Pancreas (tissue), 10 donors: ENCODE measurements around the gene CUX1. TPM values are rescaled to one million over a fixed set of nuclear protein-coding genes. Genes with fewer than 3 reads are reported as not detected.

Experiments
- ATAC-seq, 4 donors: fragments of 200-7000 bp; cut with Tn5 transposase; one replicate each; pipeline versions ENCODE4 v1.8.0 to v1.9.1; 2020; ENCODE audit warnings: mild to moderate bottlenecking in 4 of 4, moderate library complexity in 4 of 4
- DNase-seq, 6 donors: peaks; one replicate each; pipeline ENCODE4 v3.0.0-alpha.2; 2020
- FAIRE-seq: peaks from 2 replicates; lab custom pipeline; 2012; peaks lifted over from hg19 to GRCh38; lab: Jason Lieb, UNC
- H3K27ac ChIP-seq, 4 donors: fragments of 200-600 bp; sonication (generic); 1 replicate in 3 of 4; 2 replicates in 1 of 4; pipeline versions ENCODE4 v1.5.0 to v1.8.0; 2020
- H3K27me3 ChIP-seq, 4 donors: fragments of 200-600 bp; one replicate each; pipeline ENCODE4 v1.8.0; 2021
- H3K36me3 ChIP-seq, 3 donors: fragments of 200-600 bp; sonication (generic) in 1 of 3; one replicate each; pipeline versions ENCODE4 v1.5.0 to v1.8.0; 2020 to 2021
- H3K4me1 ChIP-seq, 3 donors: fragments of 200-600 bp; one replicate each; pipeline ENCODE4 v1.8.0; 2021
- H3K4me3 ChIP-seq, 4 donors: fragments of 200-600 bp; sonication (generic) in 2 of 4; one replicate each; pipeline versions ENCODE4 v1.5.0 to v1.8.0; 2020 to 2021
- H3K9me3 ChIP-seq, 4 donors: fragments of 200-600 bp; one replicate each; pipeline ENCODE4 v1.8.0; 2021
- CTCF ChIP-seq, 4 donors: fragments of 200-600 bp; sonication (generic) in 3 of 4; IDR thresholded peaks; one replicate each; pipeline versions ENCODE4 v1.5.0 to v1.8.0; 2021; ENCODE audit warnings: antibody characterized with exemption in 4 of 4
- WGBS, 2 donors: extraction: QIAGEN DNeasy Blood & Tissue Kit; methylation state at CpG; one replicate each; pipeline ENCODE4 v1.1.7; 2013; 5-methylcytosine and 5-hydroxymethylcytosine counted together
- intact Hi-C, 3 donors: fragments of 100-400 bp; cut with DNase I; formaldehyde crosslinking; loops; one replicate each; pipeline versions ENCODE4 v1.11.1 to v1.14.2; 2022
- polyA plus RNA-seq, 2 donors: library from polyadenylated mRNA; stranded (reverse); fragments of 200-250 nt; gene quantifications; one replicate each; pipeline ENCODE4 v1.2.3, GENCODE V29; 2013
- total RNA-seq, 6 donors: library from RNA; stranded (reverse); fragmentation: NEBNext Ultra II Directional in 4 of 6; extraction: Animal tissue kit (Norgen Biotek cat#: 25700) in 4 of 6; gene quantifications; one replicate each; pipeline versions ENCODE4 v1.2.1 to v1.2.4, GENCODE V29; 2021 to 2023
- donor health status: healthy with polysubstance abuse.
- donor health status: DM: no; HTN: no; CAD: no; lungs with moderate emphysema.
- donor health status: DM: no; HTN: no; CAD: no.
- donor health status: control.
- donor health status: control.
- donor health status: Bipolar disorder and iron deficiency.
- donor health status: DM: yes; HTN: yes; CAD: no.
- donor health status: DM: no; HTN: no; CAD: no.
- donor health status: DM: no; HTN: no; CAD: no.
- donor health status: DM: yes; HTN: yes; CAD: no.

The CUX1 gene
- total RNA-seq (10 to 100 TPM; 40.1 to 61.2 (median 48.4) TPM), polyA plus RNA-seq (10 to 100 TPM; 18.9 to 21.3 TPM)

- intact Hi-C loops, result loop anchor here in 1 of 3 donors (10.0 kb wide), 1 partner anchor 417 kb away; no protein-coding TSS in a partner anchor
- FAIRE-seq (peak; percentile 5), DNase-seq (peak; percentile 23 to 86 (median 51))
Measured at GRCh38 chr7:101817471-101818286, at the start of gene CUX1. CUX1 (plus strand) TSS chr7:101817626; CDS start chr7:101817640, 14 bp downstream.

GRCh38 chr7:101768280-101768679 lies 49.1 kb upstream of the CUX1 start:
- 76 to 78% methylated on average over 7 of the region's 7 CpGs for WGBS, 2 donors
- Histone ChIP-seq H3K27ac (no peak overlapping the region), H3K36me3 (no peaks in the 10 kb centered on the region), H3K4me3 (no peak overlapping the region), H3K27me3 (no peaks in the 10 kb centered on the region), H3K9me3 (no peaks in the 10 kb centered on the region), H3K4me1 (no peaks in the 10 kb centered on the region)
- FAIRE-seq, result no peak
- no peak for DNase-seq
- TF ChIP-seq CTCF (IDR thresholded peaks at IDR 0.05), result no peak
- no peak for ATAC-seq
- intact Hi-C loops, result no loop called here

More at GRCh38 chr7:101817471-101818286, at the start of gene CUX1:
- Histone ChIP-seq H3K27me3 (no peaks in the 10 kb centered on the region), H3K4me3 (peak within 1 kb of the TSS; percentile 51 to 90 (median 76)), H3K9me3 (no peaks in the 10 kb centered on the region), H3K4me1 (peaks cover 0 to 17% (median 11%) of the 10 kb centered on the region in 3 donors), H3K36me3 (no peaks in the 10 kb centered on the region), H3K27ac (peak within 1 kb of the TSS in 2 of 4 donors; percentile 27 to 33)
- WGBS, 2 donors, result 5 to 15% methylated on average over 26 to 49 of the region's 49 CpGs
- ATAC-seq, result peak in 3 of 4 donors; percentile 8 to 22 (median 16)
- TF ChIP-seq CTCF (IDR thresholded peaks at IDR 0.05), result no peak

GRCh38 chr7:101770466-101770865 lies 47.0 kb upstream of the CUX1 start:
- FAIRE-seq (no peak), ATAC-seq (no peak), DNase-seq (no peak)
- Histone ChIP-seq H3K36me3 (no peaks in the 10 kb centered on the region), H3K9me3 (no peaks in the 10 kb centered on the region), H3K4me3 (no peak overlapping the region), H3K27ac (no peak overlapping the region), H3K4me1 (no peaks in the 10 kb centered on the region), H3K27me3 (no peaks in the 10 kb centered on the region)
- intact Hi-C loops, result no loop called here
- 78 to 88% methylated on average over 4 of the region's 4 CpGs for WGBS, 2 donors
- no peak for TF ChIP-seq CTCF (IDR thresholded peaks at IDR 0.05)

- no peaks in the 10 kb centered on the region for H3K4me1 ChIP-seq
- no peak for TF ChIP-seq CTCF (IDR thresholded peaks at IDR 0.05)
- FAIRE-seq, result no peak
- H3K36me3 ChIP-seq, result no peaks in the 10 kb centered on the region
- intact Hi-C loops, result no loop called here
- 41 to 55% methylated on average over 4 of the region's 4 CpGs for WGBS, 2 donors
- no peak overlapping the region for H3K4me3 ChIP-seq
- no peak overlapping the region for H3K27ac ChIP-seq
- no peaks in the 10 kb centered on the region for H3K27me3 ChIP-seq
- no peak for ATAC-seq
- H3K9me3 ChIP-seq, result no peaks in the 10 kb centered on the region
- DNase-seq, result no peak
Measured at GRCh38 chr7:101772508-101773211, 44.8 kb upstream of the CUX1 start.
